Right ventricle myocardium inferior (tissue), 1 donor: Measurements from ENCODE around the gene C18orf63. TPM values are rescaled to one million over a fixed set of nuclear protein-coding genes. Genes with fewer than 3 reads are reported as not detected.
"Not testable (repeated sequence)": the region's sequence is repeated elsewhere in the genome, so short reads cannot be mapped to it uniquely, and the experiment has no call there.

Experiments used
- ATAC-seq: fragments of 200-7000 bp; cut with Tn5 transposase; one replicate; pipeline ENCODE4 v1.9.1; 2020; ENCODE audit warnings: mild to moderate bottlenecking, moderate library complexity
- DNase-seq: peaks from one replicate; pipeline ENCODE4 v3.0.0; 2021; ENCODE audit errors: missing footprints
- intact Hi-C: fragments of 100-400 bp; cut with DNase I; formaldehyde crosslinking; loops from one replicate; pipeline ENCODE4 v1.11.0; 2022
- total RNA-seq: library from RNA; stranded (reverse); fragmentation: NEBNext Ultra II Directional; extraction: Animal tissue kit (Norgen Biotek cat#: 25700); gene quantifications from one replicate; pipeline ENCODE4 v1.2.1, GENCODE V29; 2021
- donor health status: DM: no; HTN: yes; CAD: no; lungs with severe emphysema.

C18orf63 gene
- total RNA-seq, 1 donor from 2014 or later: not detected

GRCh38 chr18:74284980-74285355, 30.7 kb upstream of the C18orf63 start:
- no peak for ATAC-seq
- DNase-seq: no peak
- intact Hi-C loops: no loop called here

- DNase-seq, ATAC-seq, intact Hi-C loops: not testable (repeated sequence)
These were observed 30.1 kb upstream of the C18orf63 start for GRCh38 chr18:74285583-74285982.

DNA sequence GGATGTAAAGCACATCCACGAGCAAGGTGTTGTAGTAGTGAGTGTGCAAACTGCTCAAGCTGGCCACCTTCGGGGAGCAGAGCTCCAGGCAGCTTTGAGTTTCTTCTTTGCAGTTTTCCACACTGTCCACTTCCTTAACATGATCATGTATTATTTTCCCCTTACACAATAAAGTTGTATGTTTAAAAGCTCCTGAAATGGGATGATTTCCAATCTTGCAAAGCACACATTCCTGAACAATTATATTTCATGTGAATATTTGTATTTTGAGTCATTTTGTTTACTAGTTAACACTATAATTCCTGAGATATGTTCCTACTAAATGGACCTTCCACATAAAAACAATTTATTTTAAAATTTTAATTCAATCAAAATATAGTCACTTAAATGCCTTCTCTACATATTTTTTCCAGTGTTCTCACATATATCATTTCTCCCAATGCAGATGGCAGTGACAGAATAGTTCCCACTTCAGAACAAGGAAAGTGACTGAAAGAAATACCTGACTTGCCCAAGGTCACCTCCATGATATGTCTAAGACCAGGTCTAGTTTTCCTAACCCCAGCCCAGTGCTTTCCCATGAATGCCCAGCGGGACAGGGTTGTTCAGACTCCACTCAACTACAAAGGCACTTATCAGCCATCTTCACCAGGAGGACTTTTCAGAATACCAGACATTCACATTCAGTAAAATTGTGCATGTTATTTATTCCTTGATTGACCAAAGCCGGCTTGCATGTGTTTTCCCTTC, 29.4 kb upstream of the C18orf63 start:
- no peak for DNase-seq
- no peak for ATAC-seq
- intact Hi-C loops: no loop called here

GRCh38 chr18:74286856-74287255, 28.8 kb upstream of the C18orf63 start:
- no peak for DNase-seq
- intact Hi-C loops: no loop called here
- ATAC-seq: no peak

DNA sequence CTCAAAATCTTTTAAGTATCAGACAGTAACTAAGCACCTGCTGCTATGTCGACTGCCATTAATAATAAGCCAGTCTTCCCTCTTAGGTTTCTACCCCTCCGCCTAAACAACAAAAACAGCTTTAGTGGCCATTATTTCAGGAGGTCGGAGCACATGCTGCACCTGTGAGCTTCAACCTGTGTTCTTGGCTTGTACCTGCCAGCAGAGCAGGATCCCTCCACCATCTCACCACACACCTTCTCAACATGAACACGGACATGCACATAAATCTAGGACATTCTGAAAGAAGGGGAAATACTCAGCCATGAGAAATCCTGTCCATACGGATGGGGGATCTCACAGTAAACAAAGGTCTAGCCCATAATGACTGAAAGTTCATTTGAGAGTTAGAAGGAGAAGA, 27.6 kb upstream of the C18orf63 start:
- DNase-seq: no peak
- no peak for ATAC-seq
- intact Hi-C loops: no loop called here

DNA sequence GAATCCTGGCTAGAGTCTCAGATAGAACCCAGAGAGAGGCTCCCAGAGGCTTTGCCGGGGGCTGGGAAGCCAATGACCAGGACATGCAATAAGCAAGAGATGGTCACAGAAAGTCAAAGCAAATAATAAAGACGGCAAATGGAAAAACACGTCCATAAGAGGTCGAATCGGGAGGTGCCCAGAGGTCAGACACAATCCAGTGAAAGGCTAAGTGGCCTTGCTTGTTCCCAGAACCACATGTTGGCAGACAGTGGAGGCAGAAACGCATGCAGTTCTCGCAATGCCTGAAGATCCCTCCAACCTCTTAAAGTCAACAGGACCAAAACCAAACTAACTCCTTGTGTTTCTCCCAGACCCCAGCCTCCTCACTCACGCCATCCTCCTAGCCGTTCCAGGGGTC, 26.9 kb upstream of the C18orf63 start:
- intact Hi-C loops: no loop called here
- no peak for ATAC-seq
- DNase-seq: peak; percentile 27

DNA sequence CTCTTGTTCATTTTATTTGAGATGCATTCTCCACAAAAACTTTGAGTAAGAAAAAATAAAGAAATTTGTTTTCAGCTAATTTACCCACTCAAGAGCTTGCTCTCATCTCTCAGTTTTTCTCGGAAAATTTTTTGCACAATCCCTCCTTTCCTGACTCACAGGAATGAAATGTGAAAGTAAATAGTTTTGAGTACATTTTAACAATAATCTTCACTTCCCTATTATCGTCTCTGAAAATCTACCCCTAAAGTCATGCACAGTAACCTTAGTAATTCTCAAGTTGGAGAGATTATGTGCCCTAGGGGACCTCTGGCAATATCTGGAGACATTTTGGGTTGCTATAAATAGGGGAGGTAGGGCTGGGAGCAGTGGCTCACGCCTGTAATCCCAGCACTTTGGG, 26.5 kb upstream of the C18orf63 start:
- ATAC-seq (no peak), DNase-seq (no peak)
- intact Hi-C loops: no loop called here

DNA sequence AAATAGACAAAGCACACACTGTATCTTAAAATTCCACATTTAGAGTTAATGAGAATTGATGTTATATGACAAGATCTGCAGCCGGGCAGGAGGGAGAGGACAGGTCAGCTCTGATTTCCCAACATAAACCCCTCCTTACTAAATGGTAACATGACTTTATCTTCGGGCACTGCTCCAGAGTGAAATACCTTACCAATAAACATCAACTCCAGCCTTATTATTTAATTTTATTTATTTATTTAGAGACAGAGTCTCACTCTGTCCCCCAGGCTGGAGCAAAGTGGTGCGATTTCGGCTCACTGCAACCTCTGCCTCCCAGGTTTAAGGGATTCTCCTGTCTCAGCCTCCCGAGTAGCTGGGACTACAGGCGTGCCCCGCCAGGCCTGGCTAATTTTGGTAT, 25.6 kb upstream of the C18orf63 start:
- DNase-seq: no peak
- intact Hi-C loops: loop anchor here (2.0 kb wide), 1 partner anchor 33 kb away; no protein-coding TSS in a partner anchor
- ATAC-seq: no peak

- intact Hi-C loops: loop anchor here (2.0 kb wide), 1 partner anchor 34 kb away; no protein-coding TSS in a partner anchor
- ATAC-seq: peak; percentile 33
- no peak for DNase-seq
These were observed 24.7 kb upstream of the C18orf63 start for GRCh38 chr18:74290794-74291471.

DNA sequence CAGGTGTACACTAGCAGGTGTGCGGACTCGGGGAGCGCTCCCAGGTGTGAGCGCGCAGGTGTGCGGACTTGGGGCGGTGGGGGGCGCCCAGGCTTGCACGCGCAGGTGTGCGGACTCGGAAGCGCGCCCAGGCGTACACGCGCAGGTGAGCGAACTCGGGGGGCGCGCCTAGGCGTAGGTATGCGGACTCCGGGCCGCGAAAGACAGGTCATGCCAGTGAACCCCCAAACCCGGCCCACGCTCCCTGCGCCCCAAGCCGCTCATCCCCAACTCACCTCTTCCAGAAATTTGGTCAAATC, 24.2 kb upstream of the C18orf63 start:
- intact Hi-C loops: loop anchor here (2.0 kb wide), 1 partner anchor 35 kb away; no protein-coding TSS in a partner anchor
- DNase-seq (no peak), ATAC-seq (no peak)

DNA sequence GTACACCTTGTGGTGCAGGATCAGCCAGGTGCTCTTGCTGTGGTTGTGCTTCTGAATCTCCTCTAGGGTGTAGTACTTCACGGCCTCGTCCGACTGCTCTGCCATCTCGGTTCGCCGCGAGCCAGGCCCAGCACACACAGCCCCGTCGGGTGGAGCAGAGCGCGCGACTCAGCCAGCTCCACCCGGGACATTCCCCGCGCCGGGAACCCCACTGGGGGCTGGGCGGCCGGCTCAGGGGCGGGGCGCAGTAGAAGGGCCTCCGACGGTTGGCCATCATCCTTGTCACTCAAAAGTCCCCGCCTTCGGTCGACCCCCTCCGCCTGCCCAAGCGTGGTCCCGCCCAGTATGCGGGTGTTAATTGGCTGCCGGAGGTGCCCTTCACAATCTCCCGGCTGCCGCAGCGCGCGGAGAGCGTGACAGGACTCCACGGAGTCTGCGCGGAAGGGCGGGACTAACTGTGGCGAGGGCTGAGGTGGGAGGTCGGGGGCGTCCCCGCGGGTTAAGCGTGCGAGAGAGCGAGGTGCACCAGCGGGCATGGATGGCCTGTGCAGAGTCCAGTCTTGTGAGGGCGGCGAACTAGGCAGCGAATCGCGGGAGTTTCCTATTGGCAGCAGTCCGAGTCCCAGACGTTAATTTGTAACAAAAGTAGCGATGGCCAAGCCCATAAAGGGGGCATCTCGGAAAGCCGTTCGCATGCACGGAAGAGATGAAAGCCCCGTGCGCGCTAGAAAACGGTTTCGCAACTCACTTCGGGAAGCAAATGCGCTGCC, 23.7 kb upstream of the C18orf63 start, which contains the start of gene CYB5A:
TSS of gene CYB5A (minus strand) at position 193 of the 770 bp plus-strand sequence. CDS start at position 105, 88 bp downstream.
- ATAC-seq (peak; percentile 99), DNase-seq (peak; percentile 98)
- intact Hi-C loops: loop anchor here (2.0 kb wide), 1 partner anchor 35 kb away; no protein-coding TSS in a partner anchor

DNA sequence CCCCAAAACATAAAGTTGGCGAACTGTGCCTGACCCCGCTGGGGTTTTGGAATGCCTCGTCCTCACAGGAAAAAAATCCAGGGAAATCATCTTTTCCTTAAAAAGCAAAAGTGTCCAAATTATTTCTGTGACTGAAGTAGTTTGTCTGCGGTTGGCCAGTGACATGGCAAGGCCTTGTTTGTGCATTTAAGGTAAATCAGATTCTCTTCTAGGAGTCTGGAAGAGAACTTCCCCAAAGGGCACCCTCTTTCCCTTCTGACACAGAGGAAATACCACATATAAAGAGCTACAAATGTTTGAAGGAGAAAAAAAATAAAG, 23.1 kb upstream of the C18orf63 start:
- DNase-seq: no peak
- no peak for ATAC-seq
- intact Hi-C loops: no loop called here

GRCh38 chr18:74292982-74293381, 22.7 kb upstream of the C18orf63 start:
- intact Hi-C loops, ATAC-seq: not testable (repeated sequence)

GRCh38 chr18:74294526-74294925, 21.1 kb upstream of the C18orf63 start:
- DNase-seq: no peak
- intact Hi-C loops: no loop called here
- no peak for ATAC-seq

More at GRCh38 chr18:74292982-74293381, 22.7 kb upstream of the C18orf63 start:
- not testable (repeated sequence) for DNase-seq

DNA sequence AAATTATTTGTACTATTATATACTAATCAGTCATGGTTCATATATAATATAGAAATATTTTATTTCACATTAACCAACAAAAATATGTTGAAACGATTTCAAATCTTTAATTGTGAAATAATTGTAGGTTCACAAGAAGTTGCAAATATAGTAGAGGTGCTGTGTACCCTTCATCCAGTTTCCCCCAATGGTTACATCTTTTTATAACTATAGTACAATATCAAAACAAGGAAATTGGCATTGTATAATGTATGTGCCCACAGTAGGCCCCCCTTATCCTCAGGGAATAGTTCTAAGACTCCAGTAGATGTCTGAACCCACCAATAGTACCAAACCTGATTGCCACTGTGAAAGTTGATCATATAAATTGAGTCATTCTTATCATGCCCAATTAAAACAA, 16.5 kb upstream of the C18orf63 start:
- intact Hi-C loops: no loop called here
- no peak for ATAC-seq
- DNase-seq: no peak

- ATAC-seq: no peak
These were observed 15.9 kb upstream of the C18orf63 start for GRCh38 chr18:74299746-74300145.

GRCh38 chr18:74303306-74303705, 12.3 kb upstream of the C18orf63 start:
- DNase-seq (no peak), ATAC-seq (no peak)
- intact Hi-C loops: no loop called here

More at GRCh38 chr18:74299746-74300145, 15.9 kb upstream of the C18orf63 start:
- intact Hi-C loops: no loop called here
- no peak for DNase-seq

DNA sequence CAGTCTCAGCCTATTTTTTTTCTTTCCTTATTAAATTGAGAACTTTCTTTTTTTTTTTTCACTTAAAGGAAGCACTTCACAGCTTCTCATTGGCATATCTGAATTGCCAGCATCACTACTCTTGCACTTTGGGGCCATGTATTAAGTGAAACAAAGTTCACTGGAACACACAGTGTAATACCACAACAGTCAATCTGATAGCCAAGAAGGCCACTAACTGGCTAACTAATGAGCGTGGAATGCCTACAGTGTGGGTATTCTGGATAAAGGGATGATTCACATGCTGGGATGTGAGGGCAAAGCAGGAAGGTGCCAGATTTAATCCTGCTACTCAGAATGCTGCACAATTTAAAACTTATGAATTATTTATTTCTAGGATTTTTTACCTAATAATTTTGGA, 11.7 kb upstream of the C18orf63 start:
- intact Hi-C loops: no loop called here
- ATAC-seq: no peak
- no peak for DNase-seq

DNA sequence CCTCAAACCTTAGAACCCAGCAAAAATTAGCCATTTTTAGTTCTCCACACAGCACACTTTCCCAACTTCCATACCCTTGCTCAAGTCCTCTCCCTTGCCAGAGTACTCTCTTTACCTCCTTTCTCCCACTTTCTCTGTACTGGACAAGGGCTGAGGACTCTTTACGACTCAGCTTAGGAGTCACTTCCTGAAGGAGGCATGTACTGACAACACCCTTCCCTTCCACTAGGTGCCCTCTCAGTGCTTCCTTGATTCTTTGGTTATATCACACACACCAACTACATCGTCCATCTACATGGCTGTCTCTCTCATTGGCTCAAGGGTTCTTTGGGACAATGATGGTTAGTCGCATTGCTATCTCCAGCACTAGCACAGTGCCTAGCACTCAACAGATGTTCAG, 5.2 kb upstream of the C18orf63 start:
- no peak for DNase-seq
- intact Hi-C loops: no loop called here
- ATAC-seq: peak; percentile 42

GRCh38 chr18:74311000-74311399, 4.6 kb upstream of the C18orf63 start:
- ATAC-seq (peak; percentile 41), DNase-seq (no peak)
- intact Hi-C loops: no loop called here
